A549 treated with Hydrocortisone at 1 μM for 4 hours (cell line): ENCODE results near the gene ETHE1. TPM values are rescaled to one million over a fixed set of nuclear protein-coding genes. Genes with fewer than 3 reads are reported as not detected.

Experiments used
- total RNA-seq: library from RNA; stranded (reverse); fragments of 200-300 nt; extraction: Qiagen RNA extraction; gene quantifications from 5 replicates; pipeline ENCODE4 v1.2.3, GENCODE V29; 2022

The ETHE1 gene, protein sequence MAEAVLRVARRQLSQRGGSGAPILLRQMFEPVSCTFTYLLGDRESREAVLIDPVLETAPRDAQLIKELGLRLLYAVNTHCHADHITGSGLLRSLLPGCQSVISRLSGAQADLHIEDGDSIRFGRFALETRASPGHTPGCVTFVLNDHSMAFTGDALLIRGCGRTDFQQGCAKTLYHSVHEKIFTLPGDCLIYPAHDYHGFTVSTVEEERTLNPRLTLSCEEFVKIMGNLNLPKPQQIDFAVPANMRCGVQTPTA
- total RNA-seq, result 39.8 to 51.9 TPM (median 49.4 TPM) in 5 replicates

DNA sequence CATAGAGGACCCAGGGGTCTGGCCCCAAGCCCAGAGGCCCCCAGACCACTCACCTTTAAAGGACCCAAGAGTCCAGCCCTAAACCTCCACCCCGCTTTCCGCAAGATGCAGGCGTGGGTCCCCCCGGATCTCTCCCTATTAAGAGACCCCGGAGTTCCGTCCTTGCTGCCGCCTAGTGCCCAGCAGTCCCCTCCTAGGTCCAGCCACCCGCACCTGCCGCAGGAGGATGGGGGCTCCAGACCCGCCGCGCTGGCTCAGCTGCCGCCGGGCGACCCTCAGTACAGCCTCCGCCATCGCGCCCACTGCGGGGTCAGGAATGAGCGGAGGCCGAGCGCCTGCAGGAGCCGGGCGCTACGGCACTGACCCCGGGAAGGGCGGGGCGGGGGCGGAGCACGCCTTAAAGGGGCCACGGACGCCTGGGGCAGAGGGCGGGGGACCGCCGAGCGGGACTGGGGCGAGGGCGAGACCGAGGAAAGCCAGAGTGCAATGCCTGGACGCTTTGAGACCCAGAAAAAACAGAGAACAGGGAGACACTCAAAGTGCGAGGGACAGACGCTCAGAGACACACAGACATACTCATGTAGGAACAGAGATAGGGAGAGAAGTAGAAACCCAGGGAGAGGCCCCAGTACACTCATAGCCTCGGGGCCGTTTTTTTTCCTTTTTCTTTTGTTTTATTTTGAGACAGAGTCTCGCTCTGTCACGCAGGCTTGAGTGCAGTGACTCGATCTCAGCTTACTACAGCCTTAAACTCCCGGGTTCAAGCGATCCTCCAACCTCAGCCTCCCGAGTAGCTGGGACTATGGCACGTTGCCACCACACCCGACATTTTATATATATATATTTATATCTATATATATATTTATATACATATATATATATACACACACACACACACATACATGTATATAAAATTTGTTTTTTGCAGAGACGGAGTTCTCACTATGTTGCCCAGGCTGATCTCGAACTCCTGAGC lies at the start of gene ETHE1:
TSS of gene ETHE1 (minus strand) at position 318 of the 976 bp plus-strand sequence. CDS start at position 294, 24 bp downstream.

DNA sequence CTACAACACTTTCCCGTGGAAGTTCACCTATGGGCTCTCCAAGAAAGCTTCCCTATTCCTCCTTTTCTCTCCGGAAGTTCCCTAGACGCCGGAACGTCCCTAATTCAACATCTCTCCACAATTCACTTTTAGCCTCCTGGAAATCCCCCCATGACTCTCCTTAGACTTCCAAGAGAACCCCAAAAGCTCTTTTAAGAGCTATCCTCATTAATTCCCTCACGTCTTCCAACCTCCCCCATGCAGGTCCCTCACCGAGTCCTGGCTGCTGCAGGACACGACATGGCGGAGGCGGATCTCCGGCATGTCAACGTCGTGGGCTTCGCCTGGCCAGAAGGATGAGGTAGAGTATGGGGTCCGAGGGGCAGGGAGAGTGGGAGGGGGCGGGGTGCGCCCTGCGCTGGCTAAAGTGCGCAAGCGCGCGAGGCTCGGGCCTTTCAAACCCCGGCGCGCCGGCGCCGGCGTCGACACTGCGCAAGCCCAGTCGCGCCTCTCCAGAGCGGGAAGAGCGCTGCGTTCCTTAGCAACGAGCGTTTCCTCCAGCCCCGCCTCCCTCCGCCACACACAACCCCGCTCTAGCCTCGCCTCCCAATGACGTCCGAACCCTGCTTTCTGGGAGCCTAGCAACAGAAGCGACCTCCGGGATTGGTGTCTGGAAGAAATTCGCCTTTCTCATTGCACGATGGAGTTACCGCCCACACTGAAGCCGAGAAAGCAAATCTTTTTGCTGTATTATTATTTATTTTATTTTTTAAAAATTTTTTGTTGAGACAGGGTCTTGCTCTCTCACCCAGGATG lies 48.4 kb upstream of the ETHE1 start, which contains the start of the genes PINLYP and XRCC1:
TSS of gene PINLYP (plus strand) at position 646 of the 795 bp plus-strand sequence. CDS start 1,391 bp downstream, outside the sequence.
TSS of gene XRCC1 (minus strand) at position 372 of the 795 bp plus-strand sequence. CDS start at position 303, 69 bp downstream.

DNA sequence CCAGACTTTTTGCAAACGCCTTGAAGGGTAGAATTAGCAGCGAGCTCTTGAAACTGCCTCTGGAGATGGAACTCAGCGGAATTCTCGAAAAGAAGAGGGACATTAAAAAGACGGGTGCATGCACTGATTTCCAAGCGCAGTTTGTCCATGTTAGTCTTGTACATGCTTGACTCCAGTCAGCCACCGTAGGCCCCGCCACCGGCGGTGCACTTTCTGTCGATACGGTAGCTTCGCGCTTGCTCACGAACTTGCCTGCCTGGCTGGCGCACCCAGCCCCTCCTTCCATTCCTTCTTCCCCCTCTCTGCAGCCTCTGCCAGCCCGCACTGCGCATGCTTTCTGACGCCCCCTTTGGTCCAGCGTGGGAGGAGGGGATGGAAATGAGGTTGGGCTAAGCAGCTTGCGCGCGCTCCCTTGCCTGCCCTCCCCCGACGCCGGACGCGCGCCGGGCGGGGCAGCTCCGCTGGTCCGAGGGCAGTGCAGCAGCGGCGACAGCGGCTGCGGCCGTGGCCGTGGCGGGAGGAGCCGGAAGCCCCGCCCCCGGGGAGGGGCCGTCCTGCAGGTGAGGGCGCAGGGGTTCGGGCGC lies 6.1 kb upstream of the ETHE1 start, which contains the start of gene ZNF575:
TSS of gene ZNF575 (plus strand) at position 227 of the 584 bp plus-strand sequence. CDS start 1,235 bp downstream, outside the sequence.

DNA sequence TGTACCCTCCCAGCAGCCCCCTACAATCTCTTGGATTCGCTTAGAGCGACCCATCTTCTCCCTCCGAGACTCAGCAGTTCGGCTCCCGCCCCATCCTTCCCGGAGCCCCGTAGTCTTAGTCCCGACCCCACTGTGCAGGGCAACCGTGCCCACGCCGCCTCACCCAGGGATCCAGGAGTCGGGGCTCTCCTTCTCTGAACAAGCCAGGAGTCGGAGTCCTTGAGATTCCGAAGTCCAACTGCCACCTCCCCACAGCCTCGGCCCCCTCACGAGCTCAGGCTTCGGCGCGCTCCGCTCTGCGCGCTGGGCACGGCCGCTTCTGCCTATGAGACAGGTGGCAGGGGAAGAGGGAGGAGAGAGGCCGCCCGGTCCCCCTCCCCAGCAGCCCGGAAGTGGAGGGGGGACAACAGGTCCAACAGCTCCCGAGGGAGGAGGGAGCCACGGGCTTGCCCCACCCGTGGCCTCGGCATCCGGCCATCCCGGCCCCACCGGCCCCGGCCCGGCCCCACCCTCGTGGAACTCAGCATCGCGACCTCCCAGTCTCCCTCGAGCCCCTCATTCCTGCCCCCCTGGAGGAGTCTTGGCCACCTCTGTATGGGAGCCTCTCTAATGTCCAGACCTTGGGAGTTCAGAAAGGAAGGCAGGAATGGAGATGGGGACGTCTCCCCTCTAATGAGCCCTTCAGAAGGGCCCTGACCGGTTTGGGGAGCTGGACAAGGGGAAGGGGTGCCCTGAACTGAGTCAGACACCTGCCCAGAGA lies 22.4 kb downstream of the ETHE1 start, which contains the start of gene PHLDB3:
TSS of gene PHLDB3 (minus strand) at position 321 of the 760 bp plus-strand sequence. CDS start 628 bp downstream, outside the sequence.

DNA sequence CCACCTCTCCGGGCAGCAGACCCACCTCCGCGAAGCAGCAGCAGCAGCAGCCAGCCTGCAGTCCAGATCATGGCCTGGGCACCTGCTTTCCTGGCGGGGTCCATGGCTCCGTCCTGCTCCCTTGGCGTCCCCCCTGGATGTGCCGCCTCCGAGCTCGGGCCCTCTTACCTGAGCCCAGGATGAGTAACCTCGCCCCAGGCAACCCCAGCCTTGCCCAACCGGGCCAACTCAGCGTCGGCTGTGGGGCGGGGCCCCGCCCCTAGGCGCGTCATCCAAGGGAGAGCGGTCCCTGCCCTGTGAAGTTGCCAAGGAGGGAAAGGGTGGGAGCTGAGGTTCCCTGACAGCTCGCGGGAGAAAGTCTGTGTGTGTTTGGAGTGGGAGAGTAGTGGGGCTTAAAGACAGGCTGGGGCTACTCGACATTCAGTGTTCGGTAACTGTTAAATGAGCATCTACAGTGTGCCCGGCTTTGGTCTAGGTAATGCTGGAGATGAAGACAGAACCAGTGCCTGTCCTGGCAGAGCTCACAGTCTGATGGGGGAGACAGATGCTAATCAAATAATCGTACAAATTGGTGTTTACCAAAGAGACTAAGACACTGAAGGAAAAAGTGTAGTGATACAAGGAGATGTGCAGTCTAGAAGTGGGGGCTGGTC lies 61.4 kb downstream of the ETHE1 start, which contains the start of gene LYPD3:
TSS of gene LYPD3 (minus strand) at position 141 of the 653 bp plus-strand sequence. CDS start at position 104, 37 bp downstream.

Other genes starting within 250 kb of the ETHE1 start
- 0.07 to 0.11 TPM (median 0.08 TPM) in 4 of 5 replicates, not detected in the other for gene CD177, start 173.5 kb downstream of the ETHE1 start, total RNA-seq
- not detected in 5 replicates for gene TEX101, start 112.3 kb downstream of the ETHE1 start, total RNA-seq
- 0.27 to 0.63 TPM (median 0.30 TPM) in 5 replicates for gene LYPD3, start 61.6 kb downstream of the ETHE1 start, total RNA-seq
- gene PHLDB3, start 22.5 kb downstream of the ETHE1 start, total RNA-seq, result 7.3 to 11.0 TPM (median 8.8 TPM) in 5 replicates
- gene ZNF575, start 6.0 kb upstream of the ETHE1 start, total RNA-seq, result 1.3 to 2.1 TPM (median 2.0 TPM) in 5 replicates
- 25.4 to 29.3 TPM (median 28.2 TPM) in 5 replicates for gene XRCC1, start 48.3 kb upstream of the ETHE1 start, total RNA-seq
- 0.09 to 0.67 TPM (median 0.19 TPM) in 4 of 5 replicates, not detected in the other for gene PINLYP, start 48.6 kb upstream of the ETHE1 start, total RNA-seq
- gene IRGQ, start 68.9 kb upstream of the ETHE1 start, total RNA-seq, result 4.8 to 7.7 TPM (median 5.9 TPM) in 5 replicates
- gene ZNF576, start 69.4 kb upstream of the ETHE1 start, total RNA-seq, result 12.8 to 21.4 TPM (median 19.3 TPM) in 5 replicates
- 0.71 to 0.94 TPM (median 0.84 TPM) in 5 replicates for gene SRRM5, start 84.9 kb upstream of the ETHE1 start, total RNA-seq
- 41.8 to 62.6 TPM (median 62.3 TPM) in 5 replicates for gene ZNF428, start 92.4 kb upstream of the ETHE1 start, total RNA-seq
- gene CADM4, start 112.6 kb upstream of the ETHE1 start, total RNA-seq, result 7.7 to 11.6 TPM (median 8.9 TPM) in 5 replicates
- gene PLAUR, start 143.0 kb upstream of the ETHE1 start, total RNA-seq, result 59.0 to 67.2 TPM (median 63.7 TPM) in 5 replicates
- gene IRGC, start 188.9 kb upstream of the ETHE1 start, total RNA-seq, result not detected in 5 replicates
- gene SMG9, start 227.8 kb upstream of the ETHE1 start, total RNA-seq, result 49.2 to 64.3 TPM (median 55.9 TPM) in 5 replicates